COLO668 (cell line): ENCODE results near the gene UCN3.

Experiments used
- DNase-seq: peaks from one replicate; lab custom pipeline; 2025; ENCODE audit not compliant: unreplicated experiment; lab: John Stamatoyannopoulos, UW

UCN3 gene, protein sequence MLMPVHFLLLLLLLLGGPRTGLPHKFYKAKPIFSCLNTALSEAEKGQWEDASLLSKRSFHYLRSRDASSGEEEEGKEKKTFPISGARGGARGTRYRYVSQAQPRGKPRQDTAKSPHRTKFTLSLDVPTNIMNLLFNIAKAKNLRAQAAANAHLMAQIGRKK

DNA sequence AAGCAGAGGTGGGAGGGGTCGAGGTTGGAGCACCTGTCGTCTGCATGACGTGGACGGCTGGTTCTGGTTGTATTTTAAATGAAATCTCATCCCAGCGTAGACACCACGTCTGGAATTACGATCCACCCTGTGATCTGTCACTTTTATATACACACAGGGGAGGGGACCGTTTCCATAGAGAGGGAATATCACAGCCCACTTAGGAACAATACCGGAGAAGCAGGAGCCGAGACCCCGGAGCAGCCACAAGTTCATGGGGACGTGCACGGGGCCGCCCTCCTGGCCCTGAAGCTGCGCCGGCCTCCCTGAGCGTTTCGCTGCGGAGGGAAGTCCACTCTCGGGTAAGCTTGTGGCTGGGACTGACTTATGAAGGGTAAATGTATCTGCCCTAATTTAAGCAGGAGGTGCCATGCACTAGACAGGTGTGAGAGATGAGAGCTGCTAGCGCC, at the start of gene UCN3:
UCN3 (plus strand) TSS at position 77 of the 449 bp plus-strand sequence. CDS start 8,755 bp downstream, outside the sequence.
- peak; percentile 41 for DNase-seq

DNA sequence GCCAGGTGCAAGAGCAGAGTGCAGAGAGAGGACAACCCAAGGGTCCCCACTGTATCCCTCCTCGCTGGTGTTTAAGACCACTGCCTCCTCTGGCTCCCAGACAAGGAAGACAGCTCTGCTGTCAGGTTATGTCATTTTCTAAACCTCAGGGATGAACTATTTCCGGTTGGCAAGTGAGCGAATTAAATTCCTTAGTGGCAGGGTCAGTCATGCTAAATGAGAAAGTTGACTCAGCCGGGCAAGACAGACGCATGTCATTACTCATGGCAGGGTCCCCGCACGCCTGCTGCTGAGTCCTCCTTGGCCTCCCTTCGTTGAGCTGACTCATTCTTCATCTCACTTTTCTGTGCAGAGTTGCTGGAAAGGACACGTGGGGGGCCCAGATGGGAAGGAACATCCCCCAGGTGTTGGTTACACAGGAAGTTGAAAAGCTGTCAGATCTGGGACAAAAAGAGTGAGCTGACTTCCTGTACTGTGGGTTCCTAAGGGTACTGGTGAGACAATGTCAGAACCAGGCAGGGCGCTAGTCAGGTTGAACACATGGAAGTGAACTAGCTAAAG, 47.1 kb upstream of the UCN3 start:
- no peak for DNase-seq

DNA sequence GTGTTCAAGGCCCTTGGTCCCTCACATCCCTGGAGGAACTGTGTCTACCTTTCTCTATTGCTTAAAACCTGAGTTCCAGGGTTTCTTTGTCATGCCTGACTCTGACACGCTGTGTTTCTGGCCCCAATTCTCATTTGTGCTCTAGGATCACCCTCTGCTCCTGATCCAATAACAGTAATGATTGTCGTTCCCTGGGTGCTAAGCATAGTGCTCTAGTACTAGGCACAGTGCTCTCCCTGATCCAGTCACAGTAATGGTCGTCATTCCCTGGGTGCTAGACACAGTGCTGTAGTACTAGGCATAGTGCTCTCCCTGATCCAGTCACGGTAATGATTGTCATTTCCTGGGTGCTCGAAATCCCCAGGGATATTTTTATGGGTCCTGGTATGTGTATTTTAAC, 46.6 kb upstream of the UCN3 start:
- DNase-seq = no peak

DNA sequence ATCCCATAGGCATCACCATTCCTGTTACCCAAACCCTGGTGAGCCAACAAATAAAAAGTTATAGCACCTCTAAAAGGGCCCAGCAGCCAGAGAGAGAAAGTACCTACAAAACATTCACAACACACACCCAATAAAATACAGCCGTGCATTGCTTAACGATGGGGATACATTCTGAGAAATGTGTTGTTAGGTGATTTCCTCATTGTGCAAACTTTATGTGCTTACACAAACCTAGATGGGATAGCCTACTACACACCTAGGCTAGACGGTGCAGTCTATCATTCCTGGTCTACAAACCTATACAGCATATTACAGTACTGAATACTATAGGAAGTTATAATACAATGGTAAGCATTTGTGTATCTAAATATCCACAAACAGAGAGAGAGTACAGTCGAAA, 44.9 kb upstream of the UCN3 start:
- no peak for DNase-seq

DNA sequence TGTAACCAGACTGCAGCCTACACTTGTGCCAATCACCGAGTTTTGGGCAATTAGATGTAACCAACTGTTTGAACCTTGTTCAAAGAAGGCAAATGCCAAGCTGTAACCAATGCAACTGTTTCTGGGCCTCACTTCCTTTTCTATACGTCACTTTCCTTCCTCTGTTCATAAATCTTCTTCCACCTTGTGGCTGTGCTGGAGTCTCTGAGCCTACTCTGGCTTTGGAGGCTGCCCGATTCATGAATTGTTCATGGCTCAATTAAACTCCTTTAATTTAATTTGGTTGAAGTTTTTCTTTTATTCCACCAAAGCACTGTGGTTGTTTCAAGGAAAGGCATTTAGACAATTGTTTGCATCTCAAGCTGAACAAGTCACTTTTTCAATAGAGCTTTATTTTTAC, 43.5 kb upstream of the UCN3 start:
- DNase-seq = no peak

DNA sequence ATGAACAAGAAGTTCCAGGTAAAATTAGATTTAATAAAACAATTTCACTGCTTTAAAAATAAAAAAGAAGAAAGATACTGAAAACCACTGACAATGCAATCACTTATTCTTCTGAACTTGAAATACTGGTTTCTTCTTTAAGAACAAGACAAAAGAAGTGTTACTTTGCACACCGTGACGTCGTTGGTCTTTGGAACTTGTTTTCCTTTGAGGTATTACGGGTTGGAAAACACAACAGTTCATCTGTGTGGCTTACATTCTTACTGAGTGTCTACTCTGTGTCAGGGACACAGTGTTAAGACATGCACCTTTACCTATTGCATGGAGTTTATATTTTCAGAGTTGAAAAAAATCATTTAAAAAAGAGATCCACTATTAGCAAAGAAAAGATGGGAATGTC, 41.3 kb upstream of the UCN3 start:
- no peak for DNase-seq

DNA sequence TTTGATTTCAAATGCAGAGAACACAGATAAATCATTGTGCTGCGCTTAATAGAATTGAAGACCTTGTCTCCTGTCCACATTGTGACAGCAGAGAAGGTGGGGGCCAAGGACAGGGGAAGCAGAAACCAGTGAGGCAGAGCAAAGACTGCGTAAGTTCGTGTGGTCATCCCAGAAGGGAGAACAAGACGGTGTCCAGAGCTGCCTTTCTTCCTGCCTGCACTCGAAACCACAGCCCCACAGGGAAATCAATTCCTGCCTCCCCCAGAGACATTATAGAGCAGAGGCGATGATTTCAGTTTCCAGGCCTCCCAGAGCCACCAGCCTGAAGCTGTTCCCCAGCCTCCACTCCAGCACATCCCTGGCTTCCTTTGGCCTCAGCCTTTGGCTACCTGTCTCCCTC, 39.7 kb upstream of the UCN3 start:
- DNase-seq = no peak

DNA sequence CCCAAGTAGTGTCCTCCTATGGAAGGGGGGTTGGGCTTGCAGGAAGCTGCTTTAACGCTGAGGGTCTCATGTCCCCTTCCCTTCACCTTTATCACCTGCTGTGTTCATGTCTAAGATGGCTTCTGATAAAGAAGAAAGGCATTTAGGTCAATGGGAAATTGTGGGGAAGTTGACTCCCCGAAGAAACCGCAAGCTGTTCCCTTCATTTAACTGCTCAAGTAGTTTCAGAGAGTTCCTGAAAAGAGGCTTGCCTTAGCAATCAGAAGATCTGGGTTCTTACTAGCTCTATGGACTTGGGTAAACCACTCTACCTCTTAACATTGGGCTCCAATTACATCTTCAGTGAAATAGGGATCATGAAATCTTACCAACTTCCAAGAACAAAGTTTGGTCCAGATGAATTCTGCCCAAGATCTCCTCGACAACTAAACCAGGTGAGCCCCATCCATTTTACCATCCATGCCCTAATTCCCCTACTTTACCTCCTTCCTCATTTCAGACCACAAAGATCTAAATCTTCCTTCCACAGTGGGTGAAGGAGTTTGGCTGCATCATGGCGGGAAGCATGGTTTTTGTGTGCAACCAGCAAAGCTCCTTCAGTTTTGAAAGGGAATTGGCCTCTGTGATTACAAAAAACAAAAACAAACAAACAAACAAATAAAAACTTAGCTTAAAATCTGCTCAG, 30.4 kb upstream of the UCN3 start:
- no peak for DNase-seq

DNA sequence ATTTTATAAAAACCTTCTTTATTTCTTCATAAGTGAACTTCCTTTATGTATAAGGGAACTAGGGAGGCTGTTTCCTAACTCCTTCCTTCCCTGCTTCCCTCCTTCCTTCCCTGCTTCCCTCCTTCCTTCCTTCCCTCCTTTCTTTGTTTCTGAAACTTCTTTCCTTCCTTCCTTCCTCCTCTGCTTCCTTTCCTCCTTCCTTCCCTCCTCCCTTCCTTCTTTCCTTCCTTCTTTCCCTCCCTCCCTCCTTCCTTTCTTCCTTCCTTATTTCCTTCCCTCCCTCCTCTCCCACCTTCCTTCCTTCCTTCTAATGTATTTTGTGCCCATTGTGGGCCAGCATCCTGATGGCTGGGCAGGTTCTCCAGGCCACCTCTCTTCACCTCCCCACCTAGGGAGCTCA, 26.8 kb upstream of the UCN3 start:
- DNase-seq = no peak

DNA sequence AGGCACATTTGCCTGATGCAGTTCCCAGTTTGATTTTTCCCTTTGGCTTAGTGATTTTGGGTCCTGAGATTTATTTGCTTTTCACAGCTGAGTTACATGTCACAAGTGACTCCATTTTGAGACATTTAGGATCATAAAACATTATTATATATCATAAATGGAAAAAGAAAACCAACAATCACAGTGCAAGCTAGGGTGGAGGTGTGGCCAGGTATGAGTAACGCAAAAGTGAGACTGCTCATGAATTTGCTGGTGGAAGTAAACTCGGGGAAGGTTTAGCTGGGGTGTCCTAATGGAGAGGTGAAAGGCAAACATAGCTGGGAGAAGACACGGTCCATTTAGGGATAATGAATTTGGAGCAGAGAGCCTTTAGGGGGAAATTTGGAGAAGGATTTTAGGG, 21.7 kb upstream of the UCN3 start:
- no peak for DNase-seq

DNA sequence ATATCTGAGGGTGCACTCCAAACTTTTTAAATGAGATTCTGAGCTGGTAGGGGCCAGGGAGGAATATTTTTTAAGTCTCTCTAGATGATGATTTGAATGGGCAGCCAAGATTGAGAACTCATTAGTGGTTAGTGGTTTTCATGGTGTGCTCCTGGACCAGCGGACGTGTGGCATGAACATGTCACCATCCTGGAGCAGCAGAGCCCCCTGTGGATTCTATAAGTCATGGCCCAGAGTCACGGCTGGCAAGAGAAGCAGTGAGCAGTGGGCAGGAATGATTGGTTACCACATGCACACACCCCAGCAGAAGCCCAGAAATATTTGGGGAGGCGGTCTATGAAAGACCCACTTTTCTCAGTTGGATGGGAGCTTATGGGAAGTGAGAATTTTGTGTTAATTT, 21.2 kb upstream of the UCN3 start:
- DNase-seq = no peak

DNA sequence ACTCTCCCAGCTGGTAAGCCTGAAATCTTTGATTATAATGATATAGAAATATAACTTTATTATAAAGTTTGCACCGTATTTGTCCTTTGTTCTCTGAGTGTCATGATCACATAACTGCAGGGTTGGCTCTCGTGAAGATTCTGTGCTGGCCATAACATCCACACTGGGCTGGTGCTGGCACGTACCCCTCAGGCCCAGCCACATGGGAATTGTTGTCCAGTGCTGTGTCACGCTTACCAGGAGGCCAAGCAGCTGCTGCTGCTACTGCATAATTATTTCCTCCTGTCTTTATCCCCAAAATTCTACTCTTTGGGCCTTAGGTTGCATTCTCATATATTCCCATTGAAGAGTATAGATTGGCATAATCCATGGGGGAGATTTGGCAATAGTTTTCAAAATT, 20.8 kb upstream of the UCN3 start:
- no peak for DNase-seq

DNA sequence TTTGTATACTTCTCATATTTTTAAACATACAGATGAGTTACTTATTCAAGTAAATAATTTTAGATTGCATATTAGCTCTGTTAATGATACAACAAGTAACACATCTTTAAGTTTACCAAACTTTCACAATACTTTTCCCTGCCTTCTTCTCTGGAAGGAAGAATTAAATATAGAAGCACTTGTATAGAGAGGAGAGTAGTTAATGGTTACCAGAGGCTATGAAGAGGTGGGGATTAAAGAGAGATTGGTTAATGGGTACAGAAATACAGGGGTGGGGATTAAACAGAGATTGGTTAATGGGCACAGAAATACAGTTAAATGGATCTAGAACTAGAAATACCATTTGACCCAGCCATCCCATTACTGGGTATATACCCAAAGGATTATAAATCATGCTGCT, 20.0 kb upstream of the UCN3 start:
- no peak for DNase-seq

DNA sequence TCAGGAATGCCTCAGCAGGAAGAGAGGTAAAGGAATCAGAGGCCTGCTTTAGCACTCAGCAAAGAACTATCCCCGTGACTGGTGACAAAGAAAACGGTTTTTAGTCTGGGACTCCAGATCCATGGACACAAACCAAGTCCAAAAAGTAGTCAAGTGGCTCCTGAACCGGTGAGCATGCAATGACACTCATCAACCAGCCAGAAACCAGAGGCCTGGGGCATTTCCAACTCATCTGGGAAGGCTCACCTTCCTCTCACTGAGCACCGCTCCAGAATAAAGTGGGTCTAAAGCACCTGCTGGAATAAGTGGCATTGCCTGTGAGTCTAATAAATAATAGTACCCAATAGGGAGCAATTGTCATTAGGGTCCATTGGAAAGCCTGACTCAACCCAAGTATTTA, 17.9 kb upstream of the UCN3 start:
- DNase-seq = no peak

DNA sequence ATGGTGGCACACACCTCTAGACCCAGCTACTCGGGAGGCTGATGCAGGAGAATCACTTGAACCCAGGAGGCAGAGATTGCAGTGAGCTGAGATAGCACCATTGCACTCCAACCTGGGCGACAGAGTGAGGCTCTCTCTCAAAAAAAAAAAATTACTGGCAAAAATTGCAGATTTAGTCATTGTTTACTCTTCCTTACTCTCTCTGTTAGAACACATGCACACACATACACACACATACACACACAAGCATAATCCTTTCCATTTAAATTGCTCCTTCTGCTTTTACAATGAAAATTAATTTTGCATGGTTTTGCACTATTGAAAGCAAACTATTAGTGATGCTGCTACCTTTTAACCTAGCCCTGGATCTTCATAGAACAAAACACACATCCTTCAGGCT, 15.4 kb upstream of the UCN3 start:
- no peak for DNase-seq

DNA sequence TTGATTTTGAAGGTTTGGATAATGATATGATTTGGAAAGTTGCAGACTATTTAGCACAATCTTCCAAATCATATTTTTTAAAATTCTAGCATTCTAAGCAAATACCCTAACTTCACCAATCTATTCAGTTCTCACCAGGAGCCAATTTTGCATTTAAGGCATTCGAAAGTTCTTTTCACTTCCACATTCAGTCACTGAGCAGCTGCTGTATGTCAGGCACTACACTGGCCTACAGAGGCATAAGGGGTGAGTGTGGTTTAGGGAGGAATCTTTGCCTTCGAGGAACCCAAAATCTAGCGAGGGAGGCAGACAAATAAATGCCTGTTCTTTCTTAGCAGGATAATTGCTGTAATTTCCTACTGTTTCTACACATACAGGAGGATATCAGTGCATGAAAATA, 10.7 kb upstream of the UCN3 start:
- DNase-seq = no peak

DNA sequence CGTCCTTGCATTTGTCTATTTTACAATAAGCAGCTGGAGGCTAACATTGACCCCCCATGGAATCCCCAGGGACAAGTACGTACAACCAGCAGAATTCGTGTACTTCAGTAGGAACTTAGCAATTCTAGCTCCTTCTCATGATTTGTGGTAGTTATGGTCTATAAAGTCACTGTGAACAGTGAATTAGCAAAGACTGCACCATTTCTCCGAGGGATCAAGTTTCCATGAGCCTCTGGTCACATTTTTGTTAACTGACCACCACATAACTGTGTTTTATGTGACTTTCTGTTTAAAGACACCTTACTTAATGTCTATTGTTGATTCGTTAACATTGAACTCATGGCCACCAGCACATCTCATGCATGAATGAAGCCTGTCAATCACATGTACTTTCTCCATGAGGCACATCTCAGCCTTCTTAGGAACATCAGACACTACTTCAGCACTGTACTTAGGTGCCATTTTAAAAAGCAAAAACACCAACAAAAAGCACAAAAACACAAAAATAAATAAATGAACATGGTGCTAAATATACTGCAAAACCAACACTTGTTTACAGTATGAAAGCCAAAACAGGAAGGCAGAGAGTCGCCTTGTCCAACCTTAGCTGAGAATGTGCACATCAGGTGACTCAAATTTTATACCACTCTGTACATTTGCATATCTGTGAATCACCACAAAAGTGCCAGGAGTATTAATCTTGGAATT, 9.0 kb upstream of the UCN3 start:
- no peak for DNase-seq

DNA sequence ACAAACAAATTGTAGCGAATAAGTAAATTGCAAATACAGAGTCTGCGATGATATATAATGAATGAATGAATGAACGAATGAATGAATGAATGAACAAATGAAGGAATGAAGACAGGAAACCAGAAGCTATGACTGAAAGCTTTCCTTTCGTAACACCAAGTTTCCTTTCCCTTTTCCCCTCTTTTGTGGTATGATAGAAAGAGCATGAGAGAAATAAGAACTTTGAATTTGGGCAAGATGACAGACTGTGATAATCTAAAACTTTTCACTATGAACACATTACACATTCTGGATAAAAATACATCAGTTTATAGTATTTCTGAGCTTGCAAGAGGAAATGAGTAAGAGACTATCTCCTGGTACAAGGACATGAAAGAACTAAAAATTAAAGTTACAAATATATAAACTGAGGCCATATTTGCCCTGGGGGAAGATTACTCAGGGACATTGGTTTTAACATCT, 8.4 kb upstream of the UCN3 start:
- DNase-seq = no peak

DNA sequence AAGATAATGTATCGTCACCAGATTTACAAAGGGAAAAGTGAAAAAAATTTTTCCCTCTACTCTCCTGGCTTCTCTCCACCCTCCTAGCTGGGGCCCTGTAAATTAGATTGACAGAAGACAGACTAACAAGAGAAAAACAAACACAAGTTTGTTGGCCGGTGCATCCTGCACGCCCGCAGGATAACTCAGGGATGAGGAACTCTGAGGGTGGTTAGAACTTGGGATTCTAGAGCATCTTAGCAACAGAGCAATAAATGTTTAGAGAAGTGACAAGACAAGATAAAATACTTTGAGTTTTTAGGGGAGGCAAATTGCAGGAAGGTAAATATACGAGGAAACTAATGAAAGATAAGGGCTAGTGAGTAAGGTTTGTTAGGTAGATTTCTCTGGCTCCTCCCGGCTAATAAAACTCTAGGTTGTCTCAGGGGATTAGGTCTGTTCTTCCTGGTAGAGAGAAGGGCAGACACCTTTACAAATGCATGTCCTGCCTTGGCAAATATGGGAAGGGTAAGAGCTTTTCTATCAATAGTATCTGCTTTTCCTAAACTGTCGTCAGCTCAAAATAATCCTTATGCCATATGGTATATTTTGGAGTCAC, 4.3 kb upstream of the UCN3 start:
- no peak for DNase-seq

DNA sequence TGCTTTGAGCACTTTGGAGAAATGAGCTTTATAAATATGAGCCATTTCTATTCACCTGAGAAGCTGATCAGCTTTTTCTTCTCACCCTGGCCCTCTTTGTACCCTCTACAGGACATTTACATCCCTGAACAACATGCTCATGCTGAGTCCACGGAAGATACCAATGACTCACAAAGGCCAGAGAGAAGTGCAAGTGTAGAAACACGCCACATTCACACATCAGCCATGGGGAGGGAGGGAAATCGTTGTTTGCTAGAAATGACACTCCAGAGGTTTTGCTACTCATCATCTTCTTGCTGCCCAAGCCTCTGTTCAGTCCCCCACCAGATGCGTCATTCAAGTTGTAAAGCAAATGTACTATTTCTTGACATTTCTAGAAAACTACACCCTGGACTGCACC, 2.8 kb upstream of the UCN3 start:
- no peak for DNase-seq

DNA sequence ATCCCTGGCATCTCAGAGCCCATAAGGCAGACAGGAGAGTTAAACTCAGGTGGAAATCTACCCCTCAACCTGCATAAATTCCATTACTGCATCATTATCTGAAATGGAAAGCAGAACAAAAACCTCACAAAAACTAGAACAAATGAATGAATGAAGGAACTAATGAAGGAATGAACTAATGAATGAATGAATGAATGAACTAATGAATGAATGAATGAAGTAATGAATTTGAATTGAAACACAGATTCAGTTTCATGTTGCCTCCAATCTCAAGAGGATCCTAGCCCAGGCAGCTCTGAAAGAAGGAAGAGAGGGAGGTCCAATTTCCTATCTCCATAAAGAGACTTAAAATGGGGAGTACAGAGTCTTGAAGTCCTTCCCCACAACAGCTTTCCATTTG, 1.9 kb upstream of the UCN3 start:
- DNase-seq = no peak

DNA sequence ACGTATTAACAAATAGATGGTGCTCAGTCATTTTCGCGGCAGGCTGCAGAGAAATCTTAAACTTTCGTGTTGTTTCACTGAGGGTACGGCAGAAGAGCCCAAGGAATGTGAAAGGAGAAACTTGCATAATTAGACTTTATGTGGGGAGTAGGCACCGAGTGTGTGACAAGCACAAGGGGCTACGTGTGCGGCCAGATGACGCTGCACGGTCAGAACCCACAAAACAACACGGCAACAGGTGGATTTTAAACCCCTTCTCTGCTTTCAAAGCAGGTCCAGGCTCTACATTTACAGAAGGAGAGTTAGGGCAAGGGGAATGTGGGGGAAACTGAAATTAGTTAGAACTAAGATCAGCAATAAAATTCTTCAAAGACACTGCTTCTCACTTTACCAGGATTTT, 392 bp upstream of the UCN3 start:
- no peak for DNase-seq
